HG03442 (cell line): ENCODE data around the gene SORL1.
A peak's percentile ranks its signal among the peaks of the same experiment; 100 is the strongest.
"Not testable (repeated sequence)": the region's sequence is repeated elsewhere in the genome, so short reads cannot be mapped to it uniquely, and the experiment has no call there.

Experiments used
- ATAC-seq: cut with Tn5 transposase; IDR thresholded peaks from one replicate; pipeline ENCODE4 v1.9.1; 2021; ENCODE audit warnings: mild to moderate bottlenecking, moderate library complexity; ENCODE audit not compliant: unreplicated experiment

The SORL1 gene

GRCh38 chr11:121451986-121452608, at the start of gene SORL1:
Gene SORL1 (plus strand): TSS chr11:121452314. CDS start chr11:121452332, 18 bp downstream.
- ATAC-seq, result peak; percentile 42

GRCh38 chr11:121405646-121406045, 46.5 kb upstream of the SORL1 start:
- no peak for ATAC-seq

GRCh38 chr11:121406291-121406690, 45.8 kb upstream of the SORL1 start:
- no peak for ATAC-seq

- no peak for ATAC-seq
Observed at GRCh38 chr11:121408830-121409229, 43.3 kb upstream of the SORL1 start.

GRCh38 chr11:121410041-121410440, 42.1 kb upstream of the SORL1 start:
- not testable (repeated sequence) for ATAC-seq

GRCh38 chr11:121411330-121411729, 40.8 kb upstream of the SORL1 start:
- ATAC-seq, result not testable (repeated sequence)

- no peak for ATAC-seq
Observed at GRCh38 chr11:121412000-121412587, 40.0 kb upstream of the SORL1 start.

- ATAC-seq, result no peak
Observed at GRCh38 chr11:121412711-121413415, 39.3 kb upstream of the SORL1 start.

GRCh38 chr11:121414141-121414913, 37.8 kb upstream of the SORL1 start:
- no peak for ATAC-seq

GRCh38 chr11:121415856-121416255, 36.3 kb upstream of the SORL1 start:
- ATAC-seq, result no peak

GRCh38 chr11:121417055-121417551, 35.0 kb upstream of the SORL1 start:
- peak; percentile 75 for ATAC-seq

GRCh38 chr11:121417607-121418006, 34.5 kb upstream of the SORL1 start:
- no peak for ATAC-seq

- ATAC-seq, result no peak
Observed at GRCh38 chr11:121418625-121419114, 33.4 kb upstream of the SORL1 start.

- ATAC-seq, result no peak
Observed at GRCh38 chr11:121419836-121420235, 32.3 kb upstream of the SORL1 start.

GRCh38 chr11:121420398-121420797, 31.7 kb upstream of the SORL1 start:
- no peak for ATAC-seq

- ATAC-seq, result no peak
Observed at GRCh38 chr11:121421149-121421901, 30.8 kb upstream of the SORL1 start.

GRCh38 chr11:121422675-121423074, 29.4 kb upstream of the SORL1 start:
- no peak for ATAC-seq

GRCh38 chr11:121425828-121426227, 26.3 kb upstream of the SORL1 start:
- no peak for ATAC-seq

GRCh38 chr11:121426476-121427399, 25.4 kb upstream of the SORL1 start:
- no peak for ATAC-seq
